ENCODE measurements around the gene PLEKHG4B. TPM values are rescaled to one million over a fixed set of nuclear protein-coding genes. Genes with fewer than 3 reads are reported as not detected.
"Not testable (repeated sequence)": the region's sequence is repeated elsewhere in the genome, so short reads cannot be mapped to it uniquely, and the experiment has no call there.

PLEKHG4B gene
- total RNA-seq, 1 experiment from 2014 or later = 44.3 TPM

- DNase-seq; H3K9me3 ChIP-seq (ENCODE audit: control insufficient read depth, low read depth, low read length); H3K4ac ChIP-seq (ENCODE audit: low read depth, low read length); H3K27me3 Mint-ChIP-seq (ENCODE audit: low read depth); H3K27me3 ChIP-seq (ENCODE audit: insufficient read depth, low read length); H3K9ac ChIP-seq (ENCODE audit: extremely low read depth, insufficient read length, low read length); H4K91ac ChIP-seq (ENCODE audit: insufficient read length, low read depth, low read length); H3K23ac ChIP-seq (ENCODE audit: insufficient read length, low read depth, low read length); H4K20me1 ChIP-seq (ENCODE audit: control insufficient read depth, insufficient read depth, insufficient read length); H3K14ac ChIP-seq (ENCODE audit: insufficient read depth, low read length); H3K18ac ChIP-seq (ENCODE audit: insufficient read length, low read depth, low read length); H3K56ac ChIP-seq (ENCODE audit: insufficient read length, low read depth, low read length); H3K27ac ChIP-seq (ENCODE audit: insufficient read length, low read depth, low read length); H3K4me3 Mint-ChIP-seq; H2BK15ac ChIP-seq (ENCODE audit: low read depth, low read length); H2BK20ac ChIP-seq (ENCODE audit: low read depth, low read length, poor library complexity, severe bottlenecking); H3K4me1 ChIP-seq (ENCODE audit: insufficient read depth, low read length); H2BK5ac ChIP-seq (ENCODE audit: insufficient read length, low read length); H3K23me2 ChIP-seq (ENCODE audit: insufficient read length, low read depth, low read length, poor library complexity, severe bottlenecking); H2AK5ac ChIP-seq (ENCODE audit: insufficient read length, low read length); H2AFZ ChIP-seq (ENCODE audit: low read length); H3T11ph ChIP-seq (ENCODE audit: low read length); H4K5ac ChIP-seq (ENCODE audit: insufficient read length, low read depth, low read length); H3K79me1 ChIP-seq (ENCODE audit: insufficient read depth, low read depth, low read length, poor library complexity, severe bottlenecking); H4K8ac ChIP-seq (replicated peaks; ENCODE audit: insufficient read length, low read depth, low read length); H3K79me2 ChIP-seq (ENCODE audit: insufficient read depth, low read length); H3K9me3 Mint-ChIP-seq; H2BK120ac ChIP-seq (ENCODE audit: low read depth, low read length, poor library complexity, severe bottlenecking); H3K27ac Mint-ChIP-seq; H3K4me2 ChIP-seq (ENCODE audit: insufficient read depth, insufficient read length, low read length); H2BK12ac ChIP-seq (ENCODE audit: insufficient read length, low read depth, low read length): not testable (repeated sequence)
- H3K36me3 Mint-ChIP-seq (ENCODE audit: insufficient read depth in 1 of 3, low read depth in 3 of 3) = peaks cover 16 to 32% (median 25%) of the 10 kb centered on the region in 3 experiments; a peak in 6 of 7 replicates
- no CpG with 5 or more reads among the region's 10 CpGs for WGBS (ENCODE audit: extremely low coverage, insufficient read length, low lambda C conversion rate)
- H3K4me1 Mint-ChIP-seq = peaks cover 24% of the 10 kb centered on the region in 2 experiments
Measured at GRCh38 chr5:216076-216475, 124.1 kb downstream of the PLEKHG4B start.

Measured in H9 (cell line).